ENCODE data around the gene WAPL.
A peak's percentile ranks its signal among the peaks of the same experiment; 100 is the strongest.

The WAPL gene

GRCh38 chr10:86524225-86524962, 2.8 kb upstream of the WAPL start:
- DNase-seq, result no peak

- no peak for DNase-seq
These were observed 1.8 kb upstream of the WAPL start for GRCh38 chr10:86523348-86523747.

- DNase-seq, result peak; percentile 33
These were observed 891 bp upstream of the WAPL start for GRCh38 chr10:86522510-86522855.

- peak; percentile 95 for DNase-seq
These were observed 518 bp downstream of the WAPL start for GRCh38 chr10:86520871-86521677.

GRCh38 chr10:86518781-86519180, 2.8 kb downstream of the WAPL start:
- DNase-seq, result no peak

- DNase-seq, result no peak
These were observed 9.5 kb downstream of the WAPL start for GRCh38 chr10:86512137-86512536.

- DNase-seq, result no peak
These were observed 10.3 kb downstream of the WAPL start for GRCh38 chr10:86511027-86511865.

GRCh38 chr10:86509145-86509544, 12.4 kb downstream of the WAPL start:
- no peak for DNase-seq

- DNase-seq, result no peak
These were observed 13.4 kb downstream of the WAPL start for GRCh38 chr10:86508217-86508616.

- no peak for DNase-seq
These were observed 15.1 kb downstream of the WAPL start for GRCh38 chr10:86506499-86506898.

- DNase-seq, result no peak
These were observed 15.5 kb downstream of the WAPL start for GRCh38 chr10:86506062-86506461.

- DNase-seq, result no peak
These were observed 17.1 kb downstream of the WAPL start for GRCh38 chr10:86504510-86504909.

GRCh38 chr10:86500846-86501245, 20.7 kb downstream of the WAPL start:
- DNase-seq, result no peak

GRCh38 chr10:86498598-86498997, 23.0 kb downstream of the WAPL start:
- no peak for DNase-seq

- no peak for DNase-seq
These were observed 24.0 kb downstream of the WAPL start for GRCh38 chr10:86497621-86498020.

- DNase-seq, result no peak
These were observed 31.5 kb downstream of the WAPL start for GRCh38 chr10:86489960-86490612.

GRCh38 chr10:86489071-86489810, 32.4 kb downstream of the WAPL start:
- DNase-seq, result no peak

GRCh38 chr10:86486856-86487255, 34.7 kb downstream of the WAPL start:
- DNase-seq, result no peak

- DNase-seq, result no peak
These were observed 37.9 kb downstream of the WAPL start for GRCh38 chr10:86483664-86484063.

GRCh38 chr10:86481761-86482160, 39.8 kb downstream of the WAPL start:
- DNase-seq, result no peak

GRCh38 chr10:86480571-86480970, 41.0 kb downstream of the WAPL start:
- no peak for DNase-seq

- DNase-seq, result no peak
These were observed 49.5 kb downstream of the WAPL start for GRCh38 chr10:86472061-86472460.

All from right kidney (tissue), 1 donor.